CD4-positive, alpha-beta T cell treated with Interleukin-10 for 1 hour (primary cell): Measurements from ENCODE around the gene PDE3A.
"Not testable (repeated sequence)": the region's sequence is repeated elsewhere in the genome, so short reads cannot be mapped to it uniquely, and the experiment has no call there.

Experiments used
- DNase-seq: peaks from one replicate; pipeline ENCODE4 v3.0.0-alpha.2; 2020

The PDE3A gene

DNA sequence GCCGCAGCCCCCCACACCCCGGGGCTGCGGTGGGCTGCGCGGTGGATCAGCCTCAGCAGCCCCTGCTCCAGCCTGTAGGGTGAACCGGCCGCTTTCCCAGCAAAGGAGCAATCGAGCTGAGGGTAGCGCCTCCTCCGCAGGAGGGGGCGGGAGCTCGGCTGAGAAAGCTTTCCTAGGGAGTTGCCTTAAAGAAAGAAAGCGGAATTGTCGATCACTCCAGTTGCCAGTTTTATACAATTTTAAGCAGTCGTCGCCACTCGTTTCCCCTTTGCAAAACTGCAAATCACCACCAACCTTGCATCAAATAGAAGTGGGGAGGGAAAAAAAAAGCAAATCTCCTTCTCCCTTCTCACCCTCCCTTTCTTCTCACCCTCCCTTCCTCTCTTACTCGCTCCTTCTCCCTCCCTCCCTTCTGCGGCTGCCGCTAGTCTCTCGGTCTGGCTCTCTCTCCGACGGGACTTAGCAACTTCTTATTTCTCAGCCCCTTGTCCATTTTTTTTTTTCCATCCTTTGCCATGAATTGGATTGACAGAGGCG, at the start of gene PDE3A:
Gene PDE3A, plus strand, starts transcription at position 424 of the 537 bp plus-strand sequence. CDS start 748 bp downstream, outside the sequence.
- DNase-seq, result no peak

DNA sequence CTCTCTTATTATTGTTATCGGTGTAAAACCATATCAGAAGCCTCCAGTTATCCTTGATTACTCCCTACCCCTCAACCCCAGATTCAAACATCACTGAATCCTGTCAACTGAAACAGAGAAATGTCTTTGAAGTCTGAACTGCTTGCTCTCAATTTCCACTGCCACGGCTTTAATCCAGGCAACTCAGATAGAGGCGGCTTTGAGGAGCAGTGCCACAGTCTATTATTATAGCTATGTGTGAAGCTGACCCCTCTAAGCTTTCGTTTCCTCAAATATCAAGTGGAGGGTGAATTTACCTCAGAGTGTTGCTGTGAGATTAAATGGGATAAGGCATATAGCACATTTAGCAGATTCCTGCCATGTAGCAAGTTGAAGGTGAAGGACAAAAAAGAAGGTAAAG, 49.0 kb upstream of the PDE3A start:
- DNase-seq, result no peak

- no peak for DNase-seq
Observed at GRCh38 chr12:20320552-20320951, 47.8 kb upstream of the PDE3A start.

DNA sequence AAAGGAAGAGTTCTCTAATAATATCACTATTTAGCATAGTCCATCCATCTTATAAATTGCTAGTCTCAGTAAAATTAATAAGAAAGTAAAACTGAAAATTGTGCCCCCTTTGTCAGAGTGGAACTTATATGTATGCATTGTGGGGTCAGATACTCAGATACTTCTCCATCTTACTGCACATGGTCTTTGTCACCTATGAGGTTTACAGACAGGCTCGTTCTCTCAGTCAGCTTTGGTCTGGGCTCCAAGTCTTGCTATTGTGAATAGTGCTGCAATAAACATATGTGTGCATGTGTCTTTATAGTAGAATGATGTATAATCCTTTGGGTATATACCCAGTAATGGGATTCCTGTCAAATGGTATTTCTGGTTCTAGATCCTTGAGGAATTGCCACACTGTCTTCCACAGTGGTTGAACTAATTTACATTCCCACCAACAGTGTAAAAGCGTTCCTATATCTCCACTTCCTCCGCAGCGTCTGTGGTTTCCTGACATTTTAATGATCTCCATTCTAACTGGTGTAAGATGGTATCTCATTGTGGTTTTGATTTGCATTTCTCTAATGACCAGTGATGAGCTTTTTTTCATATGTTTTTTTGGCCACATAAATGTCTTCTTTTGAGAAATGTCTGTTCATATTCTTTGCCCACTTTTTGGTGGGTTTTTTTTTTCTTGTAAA, 37.4 kb upstream of the PDE3A start:
- DNase-seq, result not testable (repeated sequence)

GRCh38 chr12:20339060-20339459, 29.3 kb upstream of the PDE3A start:
- DNase-seq, result no peak

DNA sequence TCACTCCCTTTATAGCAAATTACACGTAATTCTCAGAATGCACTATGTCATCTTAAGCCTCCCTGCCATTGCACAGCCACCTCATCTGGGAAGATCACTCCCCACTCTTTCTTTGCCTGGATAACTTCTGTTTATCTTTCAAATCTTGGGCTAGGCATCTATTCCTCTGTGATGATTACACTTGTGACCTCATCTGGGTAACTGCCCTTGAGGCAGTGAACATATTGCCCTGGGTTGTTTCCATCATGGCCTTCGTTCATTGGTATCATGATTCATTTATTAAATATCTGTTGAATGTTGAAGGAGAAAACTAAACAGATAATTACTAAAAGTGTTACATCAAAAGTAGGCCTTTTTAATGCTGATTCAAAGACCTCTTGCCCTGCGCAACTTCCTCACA, 26.2 kb upstream of the PDE3A start:
- DNase-seq, result no peak

GRCh38 chr12:20345866-20346265, 22.5 kb upstream of the PDE3A start:
- DNase-seq, result no peak

DNA sequence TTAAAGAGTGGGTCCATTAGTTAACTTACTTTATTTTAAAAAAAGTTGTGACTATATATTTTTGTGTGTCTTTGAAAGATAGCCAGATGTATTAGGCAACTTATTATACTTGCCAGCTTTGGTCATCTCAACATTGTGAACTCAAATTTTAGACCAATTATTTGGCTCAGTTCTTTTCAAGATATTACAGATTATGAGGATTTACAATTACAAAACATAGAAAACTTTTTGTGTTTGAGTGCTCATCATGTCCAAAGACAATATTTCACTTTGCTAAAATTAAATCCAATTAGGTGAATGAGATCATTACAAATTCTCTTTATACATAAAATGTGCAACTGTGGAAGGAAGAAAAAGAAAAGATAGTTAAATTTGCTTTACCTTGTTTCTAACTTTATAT, 18.3 kb upstream of the PDE3A start:
- DNase-seq, result no peak

DNA sequence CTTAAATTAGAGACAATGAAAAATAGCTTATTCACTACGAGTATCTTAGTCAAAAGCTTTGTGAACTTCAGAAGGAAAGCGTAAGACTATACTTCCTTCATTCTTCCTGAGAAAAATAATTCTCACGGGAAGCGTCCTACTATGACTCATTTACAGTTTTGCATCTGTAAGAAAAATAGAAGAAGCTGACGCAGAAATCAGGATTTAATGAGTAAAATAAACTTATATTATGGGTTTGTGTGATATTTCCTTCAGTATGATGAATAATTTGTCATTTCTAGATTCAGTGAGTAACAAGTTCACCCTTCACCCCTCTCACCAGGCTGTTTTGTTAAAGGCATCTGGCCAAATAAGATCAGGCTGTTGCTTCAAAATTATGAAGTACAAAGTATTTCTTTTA, 17.8 kb upstream of the PDE3A start:
- DNase-seq, result no peak

DNA sequence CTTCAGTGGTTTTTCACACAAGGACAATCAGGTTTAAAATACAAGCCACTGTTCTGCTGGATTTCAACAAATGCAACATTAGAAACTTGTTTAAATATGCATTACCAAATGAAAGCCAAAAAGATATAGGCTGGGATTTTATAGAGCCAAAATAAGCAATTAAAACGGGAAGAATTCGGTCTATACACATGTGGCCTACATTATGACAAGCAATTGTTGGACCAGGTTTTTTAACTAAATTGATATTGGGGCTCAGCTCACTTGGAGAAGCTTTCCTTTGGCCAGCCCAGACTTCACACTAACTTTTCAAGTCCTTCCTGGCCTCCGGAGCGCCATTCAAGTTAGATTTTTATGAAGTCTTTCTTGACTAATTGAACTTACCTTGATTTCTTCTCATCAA, 16.9 kb upstream of the PDE3A start:
- no peak for DNase-seq

DNA sequence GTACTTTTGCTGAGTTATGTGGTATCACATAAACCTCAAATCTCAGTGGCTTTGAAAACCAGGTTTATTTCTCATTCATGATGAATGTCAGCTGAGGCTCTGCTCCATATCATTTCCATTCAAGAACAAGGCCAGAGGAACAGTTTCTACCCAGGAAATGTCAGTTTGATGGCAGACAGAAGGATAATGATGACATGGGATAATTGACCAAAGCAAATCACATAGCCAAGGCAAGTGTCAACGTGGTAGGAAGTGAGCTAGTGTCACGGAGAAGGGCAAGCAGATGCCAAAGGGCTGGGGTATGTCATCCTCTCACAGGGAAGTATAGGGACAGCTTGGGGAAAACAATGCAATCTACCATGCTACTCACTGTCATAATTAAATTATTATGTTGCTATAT, 12.3 kb upstream of the PDE3A start:
- no peak for DNase-seq

GRCh38 chr12:20360407-20360806, 7.9 kb upstream of the PDE3A start:
- no peak for DNase-seq

GRCh38 chr12:20361416-20361815, 6.9 kb upstream of the PDE3A start:
- DNase-seq, result no peak

DNA sequence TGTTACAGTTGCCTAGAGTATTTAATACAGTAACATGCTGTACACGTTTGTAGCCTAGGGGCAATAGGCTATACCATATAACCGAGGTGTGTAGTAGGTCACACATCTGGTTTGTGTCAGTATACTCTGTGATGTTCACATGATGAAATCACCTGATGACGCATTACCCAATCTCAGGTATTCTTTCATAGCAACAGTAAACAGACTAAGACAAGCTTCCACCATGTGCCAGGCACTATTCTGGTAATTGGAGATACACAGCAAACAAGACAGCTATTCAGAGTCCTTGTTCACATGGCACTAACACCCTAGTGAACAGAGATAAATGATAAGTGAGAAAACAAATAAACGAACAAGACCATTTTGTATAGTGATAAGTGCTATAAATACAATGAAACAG, 3.8 kb upstream of the PDE3A start:
- no peak for DNase-seq

DNA sequence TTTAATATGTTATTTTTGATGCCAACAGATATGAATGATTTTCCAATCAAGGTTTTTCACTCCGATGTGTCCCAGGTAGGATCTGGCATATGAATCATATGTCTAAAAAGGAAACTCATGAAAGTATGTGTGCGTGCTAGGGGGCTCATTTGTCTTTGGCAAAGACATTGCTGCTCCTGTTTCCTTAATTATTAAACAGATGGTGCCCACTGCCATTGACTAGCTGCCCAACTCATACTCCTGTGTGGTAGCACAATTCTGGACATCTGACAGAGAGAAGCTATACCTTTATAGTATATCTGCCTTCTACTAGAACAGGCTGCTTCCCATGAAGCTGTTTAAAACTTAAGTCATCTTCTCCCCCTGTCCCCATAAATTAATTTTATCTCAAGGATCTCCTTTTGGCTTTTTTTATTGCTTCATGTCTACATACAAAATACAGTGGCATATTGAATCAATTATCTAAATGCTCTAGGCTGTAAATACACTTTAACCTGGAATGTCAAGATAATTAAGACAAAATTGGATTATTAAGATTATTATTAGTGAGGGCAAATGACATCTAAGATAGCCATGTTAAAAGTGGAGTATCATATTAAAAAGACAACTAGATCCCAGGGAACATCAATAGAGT, 1.4 kb upstream of the PDE3A start:
- DNase-seq, result no peak

DNA sequence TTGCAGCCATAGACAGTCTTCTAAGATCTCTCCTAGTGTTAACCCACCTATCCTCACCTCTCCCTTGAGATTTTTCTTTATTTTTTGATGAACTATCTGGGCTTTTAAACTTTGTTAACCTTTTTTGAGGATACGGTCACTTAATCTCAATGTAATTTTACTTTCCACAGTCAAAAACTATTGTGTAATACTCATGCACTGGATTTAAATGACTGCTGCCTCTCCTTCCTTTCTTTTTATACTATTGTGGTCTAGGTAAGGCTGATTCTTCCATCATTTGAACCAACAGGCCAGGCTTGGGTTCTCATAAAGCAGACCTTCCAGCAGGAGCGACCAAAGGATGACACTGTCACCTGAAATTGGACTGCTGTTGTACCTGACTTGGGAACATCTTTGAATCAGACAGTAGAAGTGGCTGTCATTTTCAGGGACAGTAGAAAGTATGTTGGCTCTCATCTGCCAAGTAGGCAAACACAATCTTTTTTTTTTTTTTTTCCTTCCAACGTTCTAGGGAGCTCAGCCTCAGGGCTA, 689 bp upstream of the PDE3A start:
- DNase-seq, result no peak

DNA sequence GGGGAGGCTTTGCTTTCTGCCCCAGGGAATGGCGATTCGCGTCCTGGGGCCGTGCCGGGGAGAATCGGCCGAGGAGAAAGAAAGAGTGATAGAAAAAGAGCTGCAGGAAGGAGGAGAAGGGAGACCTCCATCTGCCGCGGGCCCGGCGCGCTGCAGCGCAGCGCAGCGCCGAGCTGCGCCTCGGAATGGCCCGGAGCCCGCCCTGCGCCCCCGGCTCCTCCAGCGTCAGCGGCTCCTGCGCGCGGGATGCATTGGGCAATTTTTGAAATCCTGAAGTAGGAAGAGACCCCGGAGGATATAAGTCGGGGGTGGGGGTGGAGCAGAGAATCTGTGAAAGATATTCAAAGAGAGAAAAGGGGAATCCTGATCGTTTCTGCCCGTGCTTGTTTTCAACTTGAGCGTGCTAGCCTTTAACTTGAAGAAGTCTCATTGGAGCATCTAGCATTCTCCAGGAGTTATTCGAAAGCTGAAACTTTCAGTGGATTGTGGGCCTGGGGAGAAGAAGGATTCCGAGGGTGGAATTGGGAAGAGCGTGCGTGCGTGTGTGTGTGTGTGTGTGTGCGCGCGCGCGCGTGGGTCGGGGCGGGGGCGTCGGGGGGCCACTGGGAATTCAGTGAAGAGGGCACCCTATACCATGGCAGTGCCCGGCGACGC, 441 bp downstream of the PDE3A start:
- no peak for DNase-seq

- DNase-seq, result no peak
Observed at GRCh38 chr12:20369305-20370013, 1.1 kb downstream of the PDE3A start.

GRCh38 chr12:20370014-20370386, 1.7 kb downstream of the PDE3A start:
- no peak for DNase-seq

GRCh38 chr12:20370866-20371519, 2.7 kb downstream of the PDE3A start:
- no peak for DNase-seq

DNA sequence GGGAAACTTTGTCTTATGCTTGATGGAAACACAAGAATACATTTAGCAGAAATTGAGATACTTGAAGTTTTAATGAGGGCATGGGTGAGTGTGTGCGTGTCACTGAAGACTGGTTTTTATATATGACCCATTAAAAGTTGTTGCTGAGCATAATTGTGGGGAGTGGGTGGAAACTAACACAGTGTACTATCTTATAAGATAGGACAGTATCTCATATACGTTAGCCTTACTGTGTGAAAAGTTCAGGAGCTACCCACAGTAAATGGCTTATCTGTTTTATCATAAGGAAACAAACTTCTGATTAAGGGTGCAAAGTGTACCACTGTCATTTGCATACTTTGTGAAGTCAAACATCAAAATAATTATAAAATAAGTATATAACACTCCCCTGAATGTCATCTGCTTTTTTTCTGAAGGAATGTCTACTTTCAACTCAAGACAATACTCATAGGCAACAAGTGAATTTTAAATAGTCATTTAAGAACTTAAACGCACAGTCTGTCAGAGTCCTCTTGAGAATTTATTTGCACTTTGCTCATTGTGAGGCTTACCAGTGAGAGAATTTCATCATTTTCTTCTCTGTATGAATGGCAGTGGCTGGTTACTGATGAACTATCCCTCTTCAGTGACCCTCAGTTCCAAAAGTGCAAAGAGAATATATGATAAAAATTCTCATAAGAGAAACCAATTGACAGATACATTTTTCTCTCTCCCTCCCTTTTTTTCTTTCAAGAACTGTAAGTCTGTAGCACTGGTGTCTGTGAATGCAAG, 4.2 kb downstream of the PDE3A start:
- DNase-seq, result no peak

- no peak for DNase-seq
Observed at GRCh38 chr12:20374795-20375194, 6.5 kb downstream of the PDE3A start.
